SK-N-SH treated with all-trans-retinoic acid at 6 μM for 48 hours (cell line): Measurements from ENCODE around the gene CRYM.

Experiments used
- ARNTL ChIP-seq: fragments of 450-650 bp; formaldehyde crosslinking; IDR thresholded peaks from 2 replicates; pipeline ENCODE4 v1.5.0; 2020; ENCODE audit warnings: low read depth, mild to moderate bottlenecking, moderate library complexity, borderline replicate concordance
- BACH2 ChIP-seq: fragments of 250-450 bp; sonication (Bioruptor Pico); IDR thresholded peaks from 2 replicates; pipeline ENCODE4 v1.9.0; 2021; ENCODE audit warnings: mild to moderate bottlenecking, borderline replicate concordance
- GLIS3 ChIP-seq: fragments of 250-450 bp; sonication (Bioruptor Pico); IDR thresholded peaks from 2 replicates; pipeline ENCODE4 v1.5.0; 2020; ENCODE audit warnings: mild to moderate bottlenecking, moderate library complexity
- OSR1 ChIP-seq: fragments of 250-450 bp; sonication (Bioruptor Pico); IDR thresholded peaks from 2 replicates; pipeline ENCODE4 v1.8.0; 2022; ENCODE audit warnings: moderate library complexity, mild to moderate bottlenecking, inconsistent platforms
- TOX ChIP-seq: fragments of 250-450 bp; sonication (Bioruptor Pico); IDR thresholded peaks from 2 replicates; pipeline ENCODE4 v1.8.0; 2021; ENCODE audit warnings: mild to moderate bottlenecking, moderate library complexity, borderline replicate concordance
- ZFP3 ChIP-seq: fragments of 250-450 bp; sonication (Bioruptor Pico); IDR thresholded peaks from 2 replicates; pipeline ENCODE4 v1.5.0; 2020; ENCODE audit warnings: mild to moderate bottlenecking, moderate library complexity
- ZFP30 ChIP-seq: fragments of 450-650 bp; formaldehyde crosslinking; IDR thresholded peaks from 2 replicates; pipeline ENCODE4 v1.5.0; 2022; ENCODE audit warnings: mild to moderate bottlenecking, moderate library complexity
- ZNF565 ChIP-seq: fragments of 450-650 bp; formaldehyde crosslinking; conservative IDR thresholded peaks from 2 replicates; pipeline ENCODE4 v1.5.0; 2020; ENCODE audit warnings: low read depth, mild to moderate bottlenecking, moderate library complexity
- ZNF70 ChIP-seq: fragments of 450-650 bp; formaldehyde crosslinking; IDR thresholded peaks from 2 replicates; pipeline ENCODE4 v1.5.0; 2020; ENCODE audit warnings: mild to moderate bottlenecking, moderate library complexity

- TF ChIP-seq TOX (CRISPR knock-in tag) (no peak), ARNTL (CRISPR knock-in tag) (no peak), BACH2 (no peak), ZNF70 (no peak), ZNF565 (no peak), OSR1 (CRISPR knock-in tag) (no peak), ZFP3 (CRISPR knock-in tag) (no peak), ZFP30 (CRISPR knock-in tag) (no peak), GLIS3 (CRISPR knock-in tag) (no peak)
Measured at GRCh38 chr16:21227866-21228265, 50.2 kb downstream of the CRYM start.
